GM18858 (cell line): ENCODE results near the gene GRIN2A.

ENCODE experiments used
- ATAC-seq: cut with Tn5 transposase; IDR thresholded peaks from one replicate; pipeline ENCODE4 v1.9.1; 2021; ENCODE audit not compliant: unreplicated experiment

Gene GRIN2A

GRCh38 chr16:9791556-9791955 lies 390.7 kb downstream of the GRIN2A start:
- ATAC-seq: no peak

- no peak for ATAC-seq
These were observed 392.0 kb downstream of the GRIN2A start for GRCh38 chr16:9790199-9790598.

- ATAC-seq: no peak
These were observed 394.5 kb downstream of the GRIN2A start for GRCh38 chr16:9787717-9788116.

- ATAC-seq: no peak
These were observed 401.4 kb downstream of the GRIN2A start for GRCh38 chr16:9780831-9781230.

GRCh38 chr16:9778849-9779248 lies 403.4 kb downstream of the GRIN2A start:
- no peak for ATAC-seq

GRCh38 chr16:9775998-9776397 lies 406.2 kb downstream of the GRIN2A start:
- no peak for ATAC-seq

GRCh38 chr16:9773289-9773688 lies 408.9 kb downstream of the GRIN2A start:
- ATAC-seq: no peak

- ATAC-seq: no peak
These were observed 409.6 kb downstream of the GRIN2A start for GRCh38 chr16:9772526-9773225.

GRCh38 chr16:9766891-9767290 lies 415.3 kb downstream of the GRIN2A start:
- ATAC-seq: no peak

GRCh38 chr16:9763505-9763904 lies 418.7 kb downstream of the GRIN2A start:
- ATAC-seq: no peak

GRCh38 chr16:9761870-9762269 lies 420.4 kb downstream of the GRIN2A start:
- ATAC-seq: no peak

- ATAC-seq: no peak
These were observed 424.5 kb downstream of the GRIN2A start for GRCh38 chr16:9757687-9758086.

GRCh38 chr16:9756434-9756833 lies 425.8 kb downstream of the GRIN2A start:
- ATAC-seq: no peak

GRCh38 chr16:9755081-9755480 lies 427.1 kb downstream of the GRIN2A start:
- no peak for ATAC-seq

- ATAC-seq: no peak
These were observed 440.5 kb downstream of the GRIN2A start for GRCh38 chr16:9741776-9742175.

GRCh38 chr16:9739301-9739700 lies 442.9 kb downstream of the GRIN2A start:
- ATAC-seq: no peak

GRCh38 chr16:9738690-9739089 lies 443.5 kb downstream of the GRIN2A start:
- no peak for ATAC-seq

- no peak for ATAC-seq
These were observed 445.7 kb downstream of the GRIN2A start for GRCh38 chr16:9736547-9736946.

- no peak for ATAC-seq
These were observed 459.1 kb downstream of the GRIN2A start for GRCh38 chr16:9723136-9723535.

- no peak for ATAC-seq
These were observed 468.3 kb downstream of the GRIN2A start for GRCh38 chr16:9713907-9714306.

GRCh38 chr16:9713156-9713555 lies 469.1 kb downstream of the GRIN2A start:
- no peak for ATAC-seq

- ATAC-seq: no peak
These were observed 473.1 kb downstream of the GRIN2A start for GRCh38 chr16:9708972-9709620.
